HG02981 (cell line): Measurements from ENCODE around the gene HHIPL1.

Experiments
- ATAC-seq: cut with Tn5 transposase; IDR thresholded peaks from one replicate; pipeline ENCODE4 v1.9.1; 2021; ENCODE audit warnings: mild to moderate bottlenecking, moderate library complexity; ENCODE audit not compliant: unreplicated experiment

Gene HHIPL1

GRCh38 chr14:99727096-99727870, 82.4 kb downstream of the HHIPL1 start:
- no peak for ATAC-seq

DNA sequence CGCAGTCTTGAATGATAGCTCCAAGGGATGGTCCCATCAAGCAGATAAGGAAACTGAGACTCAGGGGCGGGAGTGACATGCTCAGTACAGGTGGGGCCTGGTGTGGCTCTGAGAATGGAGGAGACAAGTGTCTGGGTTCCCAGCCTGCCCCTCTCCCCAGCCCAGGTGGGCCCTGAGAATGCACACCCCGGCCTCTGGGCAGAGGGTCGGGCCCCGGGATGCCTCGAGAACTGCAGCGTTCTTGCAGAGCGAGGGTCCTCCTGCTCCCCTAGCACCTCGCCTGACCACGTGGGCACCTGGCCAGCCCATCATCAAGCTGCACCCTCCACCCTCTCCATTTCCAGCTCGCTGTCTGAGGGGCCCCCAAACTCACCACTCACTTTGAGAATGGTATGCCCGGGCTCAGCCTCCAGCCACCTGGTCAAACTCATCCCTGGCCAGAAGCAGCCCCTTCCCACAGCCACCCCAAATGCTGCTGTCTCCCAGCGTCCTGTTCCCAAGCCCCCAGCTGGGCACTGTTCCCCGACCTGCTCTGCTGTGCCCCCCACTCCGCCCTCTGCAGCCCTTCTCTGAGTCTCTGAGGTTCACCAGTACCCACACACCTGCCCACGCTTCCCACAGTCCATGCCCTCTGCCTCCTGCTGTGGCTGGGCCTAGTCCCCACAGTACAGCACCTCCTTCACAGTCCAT, 83.4 kb downstream of the HHIPL1 start:
- ATAC-seq = no peak

- ATAC-seq = no peak
These were observed 84.1 kb downstream of the HHIPL1 start for GRCh38 chr14:99728981-99729451.
